CD4-positive, alpha-beta T cell treated with Interleukin-12 subunit alpha and Interleukin-12 subunit beta, for 1 hour (primary cell): ENCODE results near the gene NOP16.
"Not testable (repeated sequence)": the region's sequence is repeated elsewhere in the genome, so short reads cannot be mapped to it uniquely, and the experiment has no call there.

Experiments used
- DNase-seq: peaks from one replicate; pipeline ENCODE4 v3.0.0-alpha.2; 2020

The NOP16 gene

GRCh38 chr5:176408590-176408989 lies 20.2 kb upstream of the NOP16 start:
- DNase-seq = no peak

GRCh38 chr5:176408252-176408573 lies 19.8 kb upstream of the NOP16 start:
- not testable (repeated sequence) for DNase-seq

GRCh38 chr5:176407456-176408251 lies 19.3 kb upstream of the NOP16 start:
- DNase-seq = no peak

- no peak for DNase-seq
Measured at GRCh38 chr5:176406436-176407052, 18.1 kb upstream of the NOP16 start.

GRCh38 chr5:176405656-176406435 lies 17.4 kb upstream of the NOP16 start:
- DNase-seq = no peak

- no peak for DNase-seq
Measured at GRCh38 chr5:176401281-176402205, 13.1 kb upstream of the NOP16 start.

GRCh38 chr5:176400382-176401156 lies 12.2 kb upstream of the NOP16 start:
- no peak for DNase-seq

- DNase-seq = no peak
Measured at GRCh38 chr5:176397736-176398420, 9.5 kb upstream of the NOP16 start.

GRCh38 chr5:176396330-176396729 lies 7.9 kb upstream of the NOP16 start:
- DNase-seq = no peak

- no peak for DNase-seq
Measured at GRCh38 chr5:176394881-176395675, 6.7 kb upstream of the NOP16 start.

- DNase-seq = no peak
Measured at GRCh38 chr5:176394096-176394495, 5.7 kb upstream of the NOP16 start.

- DNase-seq = no peak
Measured at GRCh38 chr5:176392526-176392925, 4.1 kb upstream of the NOP16 start.

GRCh38 chr5:176391999-176392398 lies 3.6 kb upstream of the NOP16 start:
- DNase-seq = no peak

GRCh38 chr5:176391479-176391878 lies 3.1 kb upstream of the NOP16 start:
- no peak for DNase-seq

GRCh38 chr5:176389135-176390123 lies 1.0 kb upstream of the NOP16 start:
- no peak for DNase-seq

GRCh38 chr5:176388003-176388443 lies 375 bp downstream of the NOP16 start:
- peak; percentile 4 for DNase-seq

GRCh38 chr5:176387384-176387925 lies 943 bp downstream of the NOP16 start:
- DNase-seq = no peak

- no peak for DNase-seq
Measured at GRCh38 chr5:176386491-176386890, 1.9 kb downstream of the NOP16 start.

- DNase-seq = no peak
Measured at GRCh38 chr5:176384991-176385390, 3.4 kb downstream of the NOP16 start.
